ENCODE measurements around the gene CDKAL1.

GRCh38 chr6:20492099-20492498, 42.2 kb upstream of the CDKAL1 start:
- TF ChIP-seq FOXM1 (IDR thresholded peaks at IDR 0.05; ENCODE audit: borderline replicate concordance) = no peak
- no peak for TF ChIP-seq SUZ12 (IDR thresholded peaks at IDR 0.05)
- TF ChIP-seq FOXA1 (IDR thresholded peaks at IDR 0.05) = no peak
- no peak for TF ChIP-seq FOXK2 (IDR thresholded peaks at IDR 0.05)
- no peak for TF ChIP-seq CTBP1 (IDR thresholded peaks at IDR 0.05; ENCODE audit: borderline replicate concordance)
- no peak for TF ChIP-seq BHLHE40 (IDR thresholded peaks at IDR 0.05; ENCODE audit: borderline replicate concordance)
- TF ChIP-seq ZNF384 (IDR thresholded peaks at IDR 0.05) = no peak
- TF ChIP-seq, protein P1, sequence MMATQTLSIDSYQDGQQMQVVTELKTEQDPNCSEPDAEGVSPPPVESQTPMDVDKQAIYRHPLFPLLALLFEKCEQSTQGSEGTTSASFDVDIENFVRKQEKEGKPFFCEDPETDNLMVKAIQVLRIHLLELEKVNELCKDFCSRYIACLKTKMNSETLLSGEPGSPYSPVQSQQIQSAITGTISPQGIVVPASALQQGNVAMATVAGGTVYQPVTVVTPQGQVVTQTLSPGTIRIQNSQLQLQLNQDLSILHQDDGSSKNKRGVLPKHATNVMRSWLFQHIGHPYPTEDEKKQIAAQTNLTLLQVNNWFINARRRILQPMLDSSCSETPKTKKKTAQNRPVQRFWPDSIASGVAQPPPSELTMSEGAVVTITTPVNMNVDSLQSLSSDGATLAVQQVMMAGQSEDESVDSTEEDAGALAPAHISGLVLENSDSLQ (IDR thresholded peaks at IDR 0.05) = no peak
- TF ChIP-seq SP1 (IDR thresholded peaks at IDR 0.05) = no peak
- TF ChIP-seq HDGF (IDR thresholded peaks at IDR 0.05; ENCODE audit: borderline replicate concordance) = no peak
- TF ChIP-seq ARNT (IDR thresholded peaks at IDR 0.05) = no peak
